ENCODE results near the gene SP9.

The SP9 gene

DNA sequence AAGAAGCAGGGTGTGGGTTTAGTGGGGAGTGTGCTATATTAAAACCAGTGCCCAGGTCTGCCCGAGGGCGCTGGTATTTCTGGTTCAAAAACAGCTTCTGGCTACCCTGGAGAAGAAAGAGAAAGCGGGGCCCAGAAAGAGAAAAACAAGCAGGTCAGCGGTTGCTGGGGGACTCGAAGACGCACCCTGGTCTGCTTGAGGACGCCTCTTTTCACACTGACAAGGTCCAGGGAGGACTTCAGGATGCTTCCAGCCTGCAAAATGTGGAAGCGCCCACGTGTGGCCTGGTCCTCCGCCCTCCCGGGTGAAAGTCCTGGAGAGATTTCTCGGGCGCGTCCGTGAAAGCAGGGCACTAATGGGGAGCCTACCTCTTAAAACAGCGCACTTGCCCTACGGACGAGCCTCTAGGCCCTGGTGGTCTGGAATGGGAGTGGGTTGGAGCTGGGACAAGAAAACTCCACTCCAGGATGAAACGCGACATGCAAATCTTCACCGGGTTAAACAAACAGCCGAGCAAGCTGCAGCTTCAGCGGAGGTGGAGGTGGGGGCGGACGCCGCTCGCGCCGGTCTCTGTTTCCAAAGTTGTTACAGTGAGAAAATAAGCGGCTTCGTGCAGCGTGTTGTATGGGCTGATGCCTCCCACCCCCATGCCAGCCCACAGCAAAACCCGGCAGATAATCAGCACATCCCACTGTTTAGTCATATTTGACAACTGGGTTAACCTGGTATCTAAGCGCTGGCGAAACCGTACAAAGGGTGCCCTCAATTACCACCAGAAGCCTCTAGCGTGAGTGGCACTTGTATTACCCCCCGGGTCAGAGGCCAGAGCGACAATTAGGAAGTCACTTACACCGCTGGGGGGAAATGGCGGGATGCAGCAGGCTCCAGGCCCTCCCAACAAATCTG lies 1.1 kb upstream of the SP9 start:
- DNase-seq (ENCODE audit: low read depth in 1 of 2, low spot score in 1 of 2): no peak

DNA sequence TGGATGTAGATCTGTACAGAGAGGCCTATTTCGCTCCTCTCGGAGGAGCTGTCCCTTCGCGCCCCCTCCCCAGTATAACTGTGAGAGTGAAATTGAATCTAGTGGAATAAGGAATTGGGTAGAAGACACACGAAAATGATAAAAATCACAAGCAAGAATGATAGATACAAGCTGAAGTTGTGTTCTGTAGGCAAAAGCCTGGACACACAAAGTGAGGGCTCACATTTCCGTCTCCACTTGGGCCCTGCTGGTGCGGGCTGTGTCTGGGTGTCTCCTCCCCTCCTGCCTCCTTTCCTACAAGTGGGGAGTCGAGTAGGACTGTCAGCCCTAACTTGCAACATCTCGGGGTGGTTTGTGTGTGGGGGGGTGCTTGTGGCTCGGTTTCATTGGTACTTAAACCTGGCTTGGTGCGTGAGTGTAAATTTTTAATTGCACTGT lies 457 bp upstream of the SP9 start:
- no peak for DNase-seq (ENCODE audit: low read depth in 1 of 2, low spot score in 1 of 2)

GRCh38 chr2:174335254-174335987 lies 667 bp downstream of the SP9 start:
- DNase-seq (ENCODE audit: low read depth in 1 of 2, low spot score in 1 of 2): no peak

- DNase-seq (ENCODE audit: low read depth in 1 of 2, low spot score in 1 of 2): no peak
These were observed 1.3 kb downstream of the SP9 start for GRCh38 chr2:174335988-174336500.

DNA sequence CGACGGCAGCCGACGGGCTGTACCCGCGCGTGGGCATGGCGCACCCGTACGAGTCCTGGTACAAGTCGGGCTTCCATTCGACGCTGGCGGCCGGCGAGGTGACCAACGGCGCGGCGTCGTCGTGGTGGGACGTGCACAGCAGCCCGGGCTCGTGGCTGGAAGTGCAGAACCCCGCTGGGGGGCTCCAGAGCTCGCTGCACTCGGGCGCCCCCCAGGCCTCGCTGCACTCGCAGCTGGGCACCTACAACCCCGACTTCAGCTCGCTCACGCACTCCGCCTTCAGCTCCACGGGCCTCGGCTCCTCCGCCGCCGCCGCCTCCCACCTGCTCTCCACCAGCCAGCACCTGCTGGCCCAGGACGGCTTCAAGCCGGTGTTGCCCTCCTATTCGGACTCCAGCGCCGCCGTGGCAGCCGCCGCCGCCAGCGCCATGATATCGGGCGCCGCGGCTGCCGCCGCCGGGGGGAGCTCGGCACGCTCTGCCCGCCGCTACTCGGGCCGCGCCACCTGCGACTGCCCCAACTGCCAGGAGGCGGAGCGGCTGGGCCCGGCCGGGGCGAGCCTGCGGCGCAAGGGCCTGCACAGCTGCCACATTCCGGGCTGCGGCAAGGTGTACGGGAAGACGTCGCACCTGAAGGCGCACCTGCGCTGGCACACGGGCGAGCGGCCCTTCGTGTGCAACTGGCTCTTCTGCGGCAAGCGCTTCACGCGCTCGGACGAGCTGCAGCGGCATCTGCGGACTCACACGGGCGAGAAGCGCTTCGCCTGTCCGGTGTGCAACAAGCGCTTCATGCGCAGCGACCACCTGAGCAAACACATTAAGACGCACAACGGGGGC lies 2.0 kb downstream of the SP9 start:
- no peak for DNase-seq (ENCODE audit: low read depth in 1 of 2, low spot score in 1 of 2)

DNA sequence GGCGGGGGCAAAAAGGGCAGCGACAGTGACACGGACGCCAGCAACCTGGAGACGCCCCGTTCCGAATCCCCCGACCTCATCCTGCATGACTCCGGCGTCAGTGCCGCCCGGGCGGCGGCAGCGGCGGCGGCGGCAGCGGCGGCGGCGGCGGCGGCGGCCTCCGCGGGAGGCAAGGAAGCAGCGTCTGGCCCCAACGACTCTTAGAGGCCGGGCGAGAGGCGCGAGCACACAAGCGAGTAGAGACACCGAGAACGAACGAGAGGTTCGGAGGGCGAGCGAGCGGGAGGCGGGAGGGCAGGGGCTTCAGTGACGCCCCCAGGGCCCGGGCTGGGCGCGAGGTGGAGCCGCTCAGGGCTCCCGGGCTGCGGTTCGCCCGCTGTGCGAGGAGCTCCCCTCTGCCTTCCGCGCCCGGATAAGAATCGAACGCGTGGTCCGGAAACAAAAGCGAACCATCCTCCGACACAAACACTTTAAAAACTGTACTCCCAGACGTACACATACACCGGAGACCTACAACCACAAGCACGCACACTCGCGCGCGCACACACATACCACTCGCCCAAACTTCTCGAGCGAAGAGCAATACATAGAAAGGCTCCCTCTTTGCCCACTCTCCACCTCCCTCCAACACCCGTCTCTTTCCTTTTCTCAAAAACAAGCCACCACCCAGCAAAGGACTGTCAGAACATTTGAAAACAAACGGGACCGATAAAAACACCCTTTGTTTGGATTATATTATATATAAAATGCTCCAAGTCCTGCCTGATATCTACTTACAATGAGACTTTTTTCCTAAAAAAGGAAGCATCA lies 2.8 kb downstream of the SP9 start:
- DNase-seq (ENCODE audit: low read depth in 1 of 2, low spot score in 1 of 2): no peak

DNA sequence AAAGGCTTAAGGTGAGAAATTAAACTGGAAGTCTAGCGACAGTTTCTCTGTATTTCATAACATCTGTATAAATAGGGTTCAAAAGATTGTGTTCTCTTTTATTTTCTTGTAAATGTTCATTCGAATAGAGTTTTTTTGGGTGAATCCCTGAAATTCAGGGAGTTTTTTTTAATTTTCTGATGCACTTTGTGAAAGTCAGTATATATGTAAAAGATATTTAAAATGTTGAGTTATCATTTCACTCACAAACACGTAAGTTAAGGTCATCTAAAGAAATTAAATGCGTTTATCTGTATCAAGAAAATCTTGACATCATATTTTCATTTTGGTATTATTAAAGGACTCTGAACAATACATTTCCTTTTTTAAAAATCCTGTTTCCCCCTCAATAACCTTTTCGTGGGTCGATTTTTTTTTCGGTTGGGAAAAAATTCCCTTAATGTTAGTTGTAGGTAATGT lies 3.4 kb downstream of the SP9 start:
- no peak for DNase-seq (ENCODE audit: low read depth in 1 of 2, low spot score in 1 of 2)

DNA sequence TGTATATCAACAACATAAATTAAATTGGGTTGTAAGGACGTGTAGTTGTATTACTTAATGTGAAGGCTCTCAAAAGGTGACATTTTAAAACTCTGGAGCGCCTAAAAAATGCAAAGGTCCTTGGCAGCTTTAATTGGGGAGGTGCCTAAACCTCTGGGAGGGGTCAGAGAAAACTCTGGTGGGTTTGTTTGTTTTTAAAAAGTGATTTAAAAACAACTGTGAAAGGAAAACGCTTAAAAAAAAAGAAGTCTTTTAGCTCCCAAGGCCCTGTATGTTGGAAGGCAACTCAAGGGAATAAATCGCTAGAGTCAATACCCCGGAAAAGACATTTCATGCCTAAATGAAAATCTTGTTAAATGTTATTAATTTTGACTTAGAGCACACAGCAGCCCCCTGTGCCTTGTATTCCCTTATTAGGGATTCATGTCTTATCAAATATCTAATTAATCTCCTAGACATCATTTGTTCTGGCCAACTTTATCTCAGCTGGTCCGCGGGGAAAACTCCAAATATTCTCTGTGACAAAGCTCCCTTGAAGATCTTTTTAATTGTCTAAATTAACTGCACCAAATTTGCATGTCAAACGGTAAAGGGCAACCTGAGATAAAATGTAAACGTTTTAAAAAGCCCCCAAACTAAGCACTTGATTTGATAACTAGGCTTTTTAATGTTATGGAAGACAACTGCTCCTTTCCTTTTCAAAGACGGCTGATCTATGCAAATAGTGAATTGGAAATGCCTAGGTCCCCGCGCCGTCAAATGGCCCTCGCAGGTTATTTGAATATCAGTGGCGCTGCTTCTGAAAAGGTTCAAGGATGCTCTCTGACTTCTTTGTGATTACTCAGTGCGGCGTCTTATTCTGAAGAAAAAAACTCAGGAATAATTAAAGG lies 4.2 kb downstream of the SP9 start:
- DNase-seq (ENCODE audit: low read depth in 1 of 2, low spot score in 1 of 2): no peak

DNA sequence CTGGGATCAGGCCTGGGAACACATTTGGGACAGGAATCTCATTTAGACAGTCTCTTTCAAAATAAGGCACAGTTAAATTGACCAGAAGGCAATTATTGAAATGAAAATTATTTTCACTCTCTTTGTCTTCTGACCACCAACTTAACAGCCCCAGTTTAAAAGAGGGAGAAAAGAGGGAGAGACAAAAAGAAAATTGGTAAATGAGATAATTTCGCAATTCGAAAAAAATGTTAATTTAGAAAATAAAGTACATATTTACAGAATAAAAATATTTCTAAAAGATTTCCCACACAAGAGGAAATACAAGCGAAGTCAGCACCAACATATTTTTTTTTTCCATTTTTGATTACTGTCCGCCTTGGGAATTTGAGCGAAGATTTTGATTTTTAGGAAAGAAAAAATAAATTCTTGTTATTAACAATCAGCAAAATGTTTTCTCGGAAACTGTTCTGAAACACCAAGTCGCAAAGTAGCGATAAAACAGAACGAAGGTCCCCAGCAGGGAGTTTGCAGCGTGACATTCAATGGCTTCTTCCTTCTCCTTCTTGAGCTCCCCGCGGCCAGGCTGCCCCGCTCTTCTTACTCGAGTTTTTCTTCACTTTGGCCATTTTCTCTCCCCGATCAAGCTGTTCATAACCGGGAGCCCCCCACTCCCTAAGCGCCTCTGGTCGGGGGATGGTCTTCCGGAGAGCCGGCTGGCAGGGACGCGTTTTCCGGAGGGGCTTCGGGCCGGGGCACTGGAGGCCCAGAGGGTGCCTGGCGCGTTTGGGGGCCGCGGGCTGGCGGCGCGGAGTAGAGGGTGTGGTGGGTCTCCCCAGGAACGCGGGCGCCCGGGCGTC lies 5.0 kb downstream of the SP9 start:
- DNase-seq (ENCODE audit: low read depth in 1 of 2, low spot score in 1 of 2): no peak

- no peak for DNase-seq (ENCODE audit: low read depth in 1 of 2, low spot score in 1 of 2)
These were observed 5.9 kb downstream of the SP9 start for GRCh38 chr2:174340400-174341292.

DNA sequence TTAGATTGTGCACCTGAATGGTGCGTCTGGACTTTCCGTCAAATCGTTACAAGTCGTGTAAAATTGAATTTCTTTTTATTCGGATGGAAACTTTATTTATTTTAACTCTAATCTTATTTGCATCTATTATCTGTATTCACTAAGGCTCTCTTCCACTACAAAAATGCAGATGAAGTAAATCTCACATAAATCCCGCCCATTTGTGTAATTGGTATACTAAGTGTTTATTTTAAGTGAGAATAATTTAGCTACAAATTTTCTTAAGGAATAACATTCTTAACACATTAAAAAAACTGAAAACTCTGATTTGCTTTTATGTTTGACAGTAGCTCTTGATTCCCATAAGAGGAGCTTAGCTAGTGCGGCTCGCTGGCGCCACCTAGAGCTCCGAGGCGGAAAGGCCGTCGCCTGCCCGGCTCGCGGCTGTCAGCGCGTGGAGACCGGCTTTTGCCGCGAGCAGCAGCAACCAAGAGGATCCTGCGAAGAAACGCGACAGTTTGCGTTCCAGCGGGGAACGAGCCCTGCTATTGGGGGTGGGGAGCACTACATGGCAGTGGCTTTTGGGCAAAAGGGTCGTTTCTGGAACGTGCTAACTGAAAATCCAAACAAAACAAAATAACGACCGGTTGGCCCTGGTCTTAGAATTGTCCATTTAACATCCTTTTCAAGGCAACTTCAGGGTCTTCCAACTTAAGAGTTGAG lies 6.7 kb downstream of the SP9 start:
- peak; percentile 70 to 85 for DNase-seq (ENCODE audit: low read depth in 1 of 2, low spot score in 1 of 2)

DNA sequence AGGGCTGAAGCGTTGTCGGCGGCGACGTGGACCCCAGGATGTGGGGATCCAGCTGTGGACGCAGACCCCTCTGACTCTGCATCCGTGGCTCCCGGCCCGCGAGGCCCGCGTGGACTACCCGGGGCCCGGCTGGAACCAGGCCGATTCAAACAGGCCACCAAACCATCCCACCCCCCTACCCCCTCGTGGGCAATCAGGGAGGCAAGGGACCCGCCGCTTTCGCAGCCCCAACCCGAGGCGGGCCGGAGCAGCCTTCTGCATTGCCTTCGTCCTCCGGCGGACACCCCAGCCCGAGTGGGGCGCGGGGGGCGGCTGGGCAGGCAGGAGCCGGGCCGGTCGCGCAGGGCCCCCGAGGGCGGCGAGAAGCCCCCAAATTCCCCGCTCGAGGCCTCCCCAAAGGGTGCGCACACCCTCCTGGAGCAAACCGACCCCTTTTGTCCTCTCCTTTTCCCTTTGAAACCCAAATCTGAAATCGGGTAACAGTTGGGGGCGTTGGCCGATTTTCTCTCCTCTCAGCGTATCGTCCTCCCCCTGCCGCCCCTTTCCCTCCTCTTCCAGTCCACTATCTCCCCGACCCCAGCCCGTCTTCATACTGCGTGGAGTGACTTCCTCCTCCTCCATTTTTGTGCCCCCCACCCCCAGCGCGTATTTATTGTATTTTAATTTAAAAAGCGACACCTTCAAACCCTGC lies 7.4 kb downstream of the SP9 start:
- no peak for DNase-seq (ENCODE audit: low read depth in 1 of 2, low spot score in 1 of 2)

- DNase-seq (ENCODE audit: low read depth in 1 of 2, low spot score in 1 of 2): no peak
These were observed 8.1 kb downstream of the SP9 start for GRCh38 chr2:174342686-174343342.

DNA sequence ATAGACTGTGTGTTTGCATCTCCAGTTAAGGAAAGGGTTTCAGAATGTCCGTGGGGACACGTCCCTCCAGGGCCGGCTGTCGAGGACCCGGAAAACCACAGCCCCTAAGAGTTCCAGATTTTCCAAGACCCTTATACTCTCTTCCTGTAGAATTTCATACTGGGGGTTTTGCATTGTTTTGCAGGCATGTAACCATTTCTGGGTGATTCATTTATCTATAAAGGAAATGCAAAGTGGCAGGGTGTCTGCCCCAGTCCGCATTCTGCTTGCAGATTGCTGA lies 8.5 kb downstream of the SP9 start:
- DNase-seq (ENCODE audit: low read depth in 1 of 2, low spot score in 1 of 2): no peak

DNA sequence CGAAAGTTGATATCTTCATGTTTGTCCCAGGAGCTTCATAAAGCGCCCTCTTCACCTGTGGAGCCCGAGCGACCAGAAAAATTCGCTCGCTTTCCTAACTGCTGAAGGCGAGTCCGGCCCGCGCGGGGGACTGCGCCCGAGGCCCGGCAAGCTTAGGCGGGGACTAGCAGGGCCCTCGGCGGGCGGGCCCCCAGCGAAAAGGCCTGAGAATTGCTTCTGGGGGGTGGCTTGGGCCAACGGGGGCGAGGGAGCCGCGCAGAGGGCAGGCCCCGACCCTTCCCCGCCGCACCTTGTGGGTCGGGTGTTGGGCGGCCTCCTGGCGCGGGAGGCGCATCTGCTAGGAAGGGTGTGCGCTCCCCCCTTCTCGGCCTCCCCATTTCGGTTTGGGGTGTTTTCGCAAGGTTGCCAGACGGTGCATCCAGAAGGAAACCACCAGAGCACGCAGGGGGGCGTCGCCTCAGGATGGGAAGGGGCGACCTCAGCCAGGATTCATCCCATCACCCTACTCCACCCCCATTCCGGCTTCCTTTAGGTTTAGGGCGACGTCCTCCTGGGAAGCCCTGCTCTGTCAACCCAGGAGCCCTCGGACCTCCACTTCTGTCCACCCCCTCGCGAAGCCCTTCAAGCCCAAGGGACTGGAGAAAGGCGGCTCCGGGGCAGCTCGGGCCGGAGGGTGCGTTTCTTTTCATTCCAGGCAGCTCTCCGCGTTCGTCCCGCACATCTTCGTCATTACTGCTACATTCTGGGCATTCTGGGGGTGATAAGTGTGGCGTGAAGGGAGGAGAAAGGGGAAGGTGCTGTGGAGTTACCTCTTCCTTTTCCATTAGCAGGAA lies 9.1 kb downstream of the SP9 start:
- no peak for DNase-seq (ENCODE audit: low read depth in 1 of 2, low spot score in 1 of 2)

Data from stimulated activated CD4-positive, alpha-beta T cell treated with anti-CD3 and anti-CD28 coated beads, Interleukin-15, amount 100 ng/mL, for 1 hour (primary cell).